Lung microvascular endothelial cell (primary cell): ENCODE measurements around the gene FLOT2. TPM values are rescaled to one million over a fixed set of nuclear protein-coding genes. Genes with fewer than 3 reads are reported as not detected.
A peak's percentile ranks its signal among the peaks of the same experiment; 100 is the strongest.
"Not testable (repeated sequence)": the region's sequence is repeated elsewhere in the genome, so short reads cannot be mapped to it uniquely, and the experiment has no call there.

ENCODE experiments used
- DNase-seq, 2 donors: peaks; one replicate each; pipeline versions ENCODE4 v3.0.0 to v3.0.0-alpha.2; 2010; ENCODE audit warnings: low read depth in 2 of 2
- total RNA-seq: library from RNA; depleted of rRNA; stranded (reverse); fragments of >200 nt; gene quantifications from 2 replicates; pipeline ENCODE4 v1.2.1, GENCODE V29; 2014

FLOT2 gene
- total RNA-seq, result 73.2 and 93.7 TPM in 2 replicates

GRCh38 chr17:28896884-28897768 lies at the start of gene FLOT2:
Gene FLOT2, minus strand, starts transcription at chr17:28897733. Its CDS starts 159 bp downstream, at chr17:28897574.
- DNase-seq, result peak in 1 of 2 donors; percentile 60

- peak in 1 of 2 donors; percentile 94 for DNase-seq
Measured at GRCh38 chr17:28946239-28946638, 48.7 kb upstream of the FLOT2 start.

- peak; percentile 15 to 52 for DNase-seq
Measured at GRCh38 chr17:28944862-28945741, 47.6 kb upstream of the FLOT2 start.

GRCh38 chr17:28944343-28944742 lies 46.8 kb upstream of the FLOT2 start:
- DNase-seq, result no peak

- DNase-seq, result no peak
Measured at GRCh38 chr17:28942925-28943324, 45.4 kb upstream of the FLOT2 start.

- no peak for DNase-seq
Measured at GRCh38 chr17:28941251-28941650, 43.7 kb upstream of the FLOT2 start.

GRCh38 chr17:28940675-28941074 lies 43.1 kb upstream of the FLOT2 start:
- no peak for DNase-seq

GRCh38 chr17:28940142-28940541 lies 42.6 kb upstream of the FLOT2 start:
- DNase-seq, result peak; percentile 35 to 57

GRCh38 chr17:28938552-28938951 lies 41.0 kb upstream of the FLOT2 start:
- no peak for DNase-seq

- DNase-seq, result no peak
Measured at GRCh38 chr17:28937044-28937729, 39.7 kb upstream of the FLOT2 start.

GRCh38 chr17:28935744-28936460 lies 38.4 kb upstream of the FLOT2 start:
- DNase-seq, result no peak

GRCh38 chr17:28934508-28934907 lies 37.0 kb upstream of the FLOT2 start:
- DNase-seq, result not testable (repeated sequence)

- no peak for DNase-seq
Measured at GRCh38 chr17:28929787-28930186, 32.3 kb upstream of the FLOT2 start.

- DNase-seq, result peak in 1 of 2 donors; percentile 38
Measured at GRCh38 chr17:28928061-28928460, 30.5 kb upstream of the FLOT2 start.

- no peak for DNase-seq
Measured at GRCh38 chr17:28926786-28927185, 29.3 kb upstream of the FLOT2 start.

GRCh38 chr17:28926366-28926765 lies 28.8 kb upstream of the FLOT2 start:
- DNase-seq, result no peak

GRCh38 chr17:28925912-28926365 lies 28.4 kb upstream of the FLOT2 start:
- peak in 1 of 2 donors; percentile 96 for DNase-seq

- no peak for DNase-seq
Measured at GRCh38 chr17:28920201-28920600, 22.7 kb upstream of the FLOT2 start.

- no peak for DNase-seq
Measured at GRCh38 chr17:28918295-28918694, 20.8 kb upstream of the FLOT2 start.

GRCh38 chr17:28917465-28917864 lies 19.9 kb upstream of the FLOT2 start:
- no peak for DNase-seq

GRCh38 chr17:28917029-28917428 lies 19.5 kb upstream of the FLOT2 start:
- no peak for DNase-seq
